Activated T-helper 1 cell treated with Interleukin-2 at 50 U/mL for 16 hours (primary cell): ENCODE results near the gene HK3.

Experiments used
- DNase-seq: peaks from one replicate; pipeline ENCODE4 v3.0.0-alpha.2; 2020; ENCODE audit warnings: low read depth

HK3 gene

GRCh38 chr5:176899296-176899891 lies at the start of gene HK3:
TSS of gene HK3 (minus strand) at chr5:176899346. CDS start at chr5:176896159, 3,187 bp downstream.
- no peak for DNase-seq

- no peak for DNase-seq
These were observed 49.3 kb upstream of the HK3 start for GRCh38 chr5:176948458-176948857.

GRCh38 chr5:176947847-176948246 lies 48.7 kb upstream of the HK3 start:
- no peak for DNase-seq

- no peak for DNase-seq
These were observed 45.1 kb upstream of the HK3 start for GRCh38 chr5:176944268-176944667.

- DNase-seq: no peak
These were observed 44.7 kb upstream of the HK3 start for GRCh38 chr5:176943816-176944215.

- DNase-seq: no peak
These were observed 42.8 kb upstream of the HK3 start for GRCh38 chr5:176941951-176942350.

- DNase-seq: no peak
These were observed 39.3 kb upstream of the HK3 start for GRCh38 chr5:176938472-176938871.

- DNase-seq: no peak
These were observed 35.9 kb upstream of the HK3 start for GRCh38 chr5:176935017-176935416.

- no peak for DNase-seq
These were observed 35.3 kb upstream of the HK3 start for GRCh38 chr5:176934309-176934930.

GRCh38 chr5:176929654-176930053 lies 30.5 kb upstream of the HK3 start:
- no peak for DNase-seq

- no peak for DNase-seq
These were observed 28.4 kb upstream of the HK3 start for GRCh38 chr5:176927562-176927961.

GRCh38 chr5:176922817-176923216 lies 23.7 kb upstream of the HK3 start:
- DNase-seq: no peak

- no peak for DNase-seq
These were observed 22.6 kb upstream of the HK3 start for GRCh38 chr5:176921714-176922113.

GRCh38 chr5:176918613-176919012 lies 19.5 kb upstream of the HK3 start:
- no peak for DNase-seq

GRCh38 chr5:176916337-176916736 lies 17.2 kb upstream of the HK3 start:
- no peak for DNase-seq

GRCh38 chr5:176915906-176916305 lies 16.8 kb upstream of the HK3 start:
- no peak for DNase-seq

- no peak for DNase-seq
These were observed 13.0 kb upstream of the HK3 start for GRCh38 chr5:176912115-176912514.

GRCh38 chr5:176908675-176909368 lies 9.7 kb upstream of the HK3 start:
- DNase-seq: no peak

GRCh38 chr5:176906796-176907195 lies 7.7 kb upstream of the HK3 start:
- DNase-seq: no peak

- DNase-seq: no peak
These were observed 7.0 kb upstream of the HK3 start for GRCh38 chr5:176906126-176906525.

GRCh38 chr5:176904276-176904675 lies 5.1 kb upstream of the HK3 start:
- no peak for DNase-seq

- no peak for DNase-seq
These were observed 3.9 kb upstream of the HK3 start for GRCh38 chr5:176902911-176903664.
